GM12801 (cell line): ENCODE measurements around the gene DCC.

Source experiments
- CTCF ChIP-seq: IDR thresholded peaks from one replicate; pipeline ENCODE4 v1.5.1; 2011; ENCODE audit warnings: control low read depth; ENCODE audit not compliant: insufficient read length; ENCODE audit errors: extremely low read depth

DCC gene

GRCh38 chr18:52715421-52715820 lies 375.4 kb downstream of the DCC start:
- no peak for TF ChIP-seq CTCF

GRCh38 chr18:52715991-52716390 lies 376.0 kb downstream of the DCC start:
- no peak for TF ChIP-seq CTCF

GRCh38 chr18:52716973-52717372 lies 377.0 kb downstream of the DCC start:
- no peak for TF ChIP-seq CTCF

- no peak for TF ChIP-seq CTCF
Observed at GRCh38 chr18:52722904-52723303, 382.9 kb downstream of the DCC start.

GRCh38 chr18:52723550-52723970 lies 383.6 kb downstream of the DCC start:
- no peak for TF ChIP-seq CTCF

GRCh38 chr18:52730972-52731619 lies 391.1 kb downstream of the DCC start:
- TF ChIP-seq CTCF: no peak

GRCh38 chr18:52738946-52739345 lies 398.9 kb downstream of the DCC start:
- no peak for TF ChIP-seq CTCF

- TF ChIP-seq CTCF: no peak
Observed at GRCh38 chr18:52746986-52747385, 407.0 kb downstream of the DCC start.
